HUDEP-2 (cell line): ENCODE data around the gene DHPS.
"Not testable (repeated sequence)": the region's sequence is repeated elsewhere in the genome, so short reads cannot be mapped to it uniquely, and the experiment has no call there.

Experiments
- DNase-seq, 76 experiments: peaks; one replicate each; lab custom pipeline; 2025; ENCODE audit not compliant: unreplicated experiment in 76 of 76; lab: John Stamatoyannopoulos, UW

Gene DHPS

DNA sequence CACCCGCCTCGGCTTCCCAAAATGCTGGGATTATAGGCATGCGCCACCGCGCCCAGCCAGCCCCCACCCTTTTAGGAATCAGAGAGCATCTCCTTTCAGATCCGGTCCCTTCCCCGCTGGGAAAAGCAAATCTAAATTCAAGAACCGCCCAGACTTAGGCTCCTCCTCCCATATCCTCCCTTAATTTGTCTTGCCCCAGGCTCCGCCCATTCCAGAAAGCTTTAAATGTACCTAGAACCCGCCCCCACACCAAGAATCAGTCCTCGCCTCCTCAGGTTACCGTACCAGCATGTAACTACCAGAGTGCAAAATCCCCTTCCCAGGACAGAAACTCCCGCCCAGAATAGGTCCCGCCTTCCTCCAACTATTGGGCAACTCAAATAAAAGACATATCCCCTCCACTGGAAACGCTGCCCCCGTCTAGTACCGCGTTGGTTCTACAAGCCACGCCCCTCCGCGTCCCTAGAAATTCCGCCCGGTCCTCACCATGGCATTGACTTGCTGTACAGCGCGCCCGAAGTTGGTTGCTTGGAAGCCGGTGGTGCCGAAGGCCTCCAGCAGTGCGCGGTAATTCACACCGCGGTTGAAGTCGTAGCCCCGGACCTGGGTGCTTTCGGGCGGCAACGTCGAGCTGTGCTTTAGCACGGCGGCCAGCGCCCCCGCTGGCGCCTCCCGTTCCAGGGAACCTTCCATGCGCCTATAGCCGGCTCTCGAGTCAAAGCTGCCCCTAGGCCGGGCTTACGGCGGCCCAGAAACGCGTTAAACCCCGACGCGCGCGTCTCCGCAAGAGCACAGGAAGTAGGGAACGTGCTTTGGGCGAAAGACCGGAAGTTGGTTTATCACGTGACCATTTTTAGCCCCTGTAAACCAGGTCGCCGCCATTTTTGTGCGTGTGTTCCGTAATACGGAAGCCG lies at the start of gene DHPS:
Gene DHPS, minus strand, starts transcription at position 807 of the 914 bp plus-strand sequence. Its CDS starts 114 bp downstream, at position 693.
- peak; percentile 53 to 97 (median 93) for DNase-seq

DNA sequence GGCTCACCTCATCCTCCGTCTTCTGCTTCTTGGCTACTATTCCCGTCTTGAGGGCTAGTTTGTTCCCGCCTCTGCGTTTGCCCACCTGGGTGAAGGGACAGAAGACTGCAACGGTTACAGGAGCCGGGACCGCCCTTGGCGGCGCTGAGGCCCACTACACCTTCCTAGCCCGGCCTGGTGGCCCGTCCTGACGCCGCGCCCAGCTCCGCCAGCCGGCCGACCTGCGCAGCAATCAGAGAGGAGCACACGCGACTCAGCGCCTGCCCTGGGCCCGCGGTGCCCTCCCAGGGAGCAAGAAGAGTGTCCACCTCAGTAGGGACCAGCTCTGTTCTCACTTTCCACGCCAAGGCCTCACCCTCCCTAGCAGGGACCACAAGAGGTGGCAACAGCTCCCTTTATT lies 49.7 kb upstream of the DHPS start:
- no peak for DNase-seq

GRCh38 chr19:12730064-12730463 lies 48.4 kb upstream of the DHPS start:
- peak in 20 of 76 experiments; percentile 13 to 60 (median 30) for DNase-seq

DNA sequence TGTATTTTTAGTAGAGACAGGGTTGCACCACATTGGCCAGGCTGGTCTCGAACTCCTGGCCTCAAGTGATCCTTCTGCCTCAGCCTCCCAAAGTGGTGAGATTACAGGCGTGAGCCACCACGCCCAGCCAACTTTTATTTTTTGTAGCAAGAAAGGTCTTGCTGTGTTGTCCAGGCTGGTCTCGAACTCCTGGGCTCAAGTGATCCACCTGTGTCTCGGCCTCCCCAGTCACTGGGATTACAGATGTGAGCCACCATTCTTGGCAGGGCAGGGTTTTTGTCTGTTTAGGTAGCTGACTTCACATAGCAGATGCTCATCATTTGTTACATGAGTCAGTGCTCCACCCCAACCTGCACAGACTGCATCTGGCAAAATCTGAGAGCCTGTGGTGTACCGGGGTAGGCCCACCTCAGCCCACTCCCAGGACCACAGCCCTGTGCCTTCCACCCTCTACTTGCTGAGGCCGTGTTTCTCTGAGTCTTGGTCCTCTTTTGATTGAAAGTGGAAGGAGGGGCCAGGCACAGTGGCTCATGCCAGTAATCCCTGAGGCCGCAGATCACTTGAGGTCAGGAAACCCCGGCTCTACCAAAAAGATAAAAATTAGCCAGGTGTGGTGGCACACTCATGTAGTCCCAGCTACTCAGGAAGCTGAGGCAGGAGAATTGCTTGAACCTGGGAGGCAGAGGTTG lies 46.2 kb upstream of the DHPS start:
- no peak for DNase-seq

DNA sequence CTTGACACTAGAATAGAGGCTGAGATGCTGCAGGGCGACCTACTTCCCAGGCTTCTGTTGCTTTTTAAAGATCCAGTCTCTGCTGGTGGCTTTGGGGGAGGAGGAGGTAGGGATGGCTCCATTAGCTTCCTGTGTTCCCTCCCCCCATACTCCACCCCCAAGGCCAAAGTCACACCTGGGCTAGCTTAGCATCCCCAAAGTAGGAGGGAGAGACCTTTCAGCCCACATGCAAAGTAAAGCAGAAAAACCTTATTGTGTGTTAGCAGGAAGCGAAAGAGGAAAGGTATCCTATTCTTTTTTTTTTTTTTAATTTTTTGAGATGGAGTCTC lies 45.3 kb upstream of the DHPS start:
- no peak for DNase-seq

GRCh38 chr19:12725612-12726011 lies 43.9 kb upstream of the DHPS start:
- peak in 28 of 76 experiments; percentile 19 to 78 (median 33) for DNase-seq

DNA sequence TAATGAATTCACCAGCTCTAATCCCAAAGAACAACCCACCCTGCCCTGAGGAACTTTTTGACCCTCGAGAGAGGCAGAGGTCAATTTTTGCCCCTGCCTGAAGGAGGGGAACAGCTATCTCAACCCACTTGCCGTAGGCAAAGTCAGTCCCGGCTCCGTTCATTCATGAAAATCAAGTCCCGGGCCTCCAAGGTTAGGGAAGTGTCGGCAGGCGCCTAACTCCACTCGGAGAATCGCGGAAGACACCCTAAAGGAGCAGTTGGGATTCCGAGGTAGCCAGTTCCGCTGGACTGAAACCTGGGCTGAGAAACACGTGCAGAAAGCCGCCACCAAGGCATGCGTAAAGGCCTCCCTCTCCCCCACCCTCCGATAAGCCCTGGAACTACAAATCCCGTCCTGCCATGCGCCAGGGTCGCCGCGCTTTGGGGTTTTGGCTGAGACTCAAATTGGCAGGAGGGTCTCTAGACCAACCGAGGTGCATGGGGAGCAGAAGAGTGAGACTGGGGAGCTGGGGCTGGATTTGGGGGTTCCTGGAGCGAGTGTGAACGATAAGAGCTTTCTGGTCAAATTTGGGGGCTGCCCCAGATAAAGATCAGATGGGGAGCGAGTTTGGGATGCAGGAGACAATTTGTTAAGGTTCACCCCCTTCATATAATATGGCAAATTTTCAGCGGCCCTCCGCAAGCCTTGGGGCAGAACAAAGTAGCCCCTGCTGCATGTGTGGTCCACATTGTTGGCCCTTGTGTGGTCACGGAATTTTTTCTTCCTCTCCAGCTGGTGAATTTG lies 42.2 kb upstream of the DHPS start, which contains the start of gene TNPO2:
Gene TNPO2, minus strand, starts transcription at position 292 of the 786 bp plus-strand sequence. CDS start 2,955 bp downstream, outside the sequence.
- DNase-seq, result peak in 69 of 76 experiments; percentile 26 to 82 (median 69)

GRCh38 chr19:12723381-12723640 lies 41.6 kb upstream of the DHPS start:
- peak in 9 of 76 experiments; percentile 8 to 71 (median 38) for DNase-seq

- DNase-seq, result peak in 75 of 76 experiments; percentile 89 to 100 (median 98)
Measured at GRCh38 chr19:12722566-12723380, 41.1 kb upstream of the DHPS start.

DNA sequence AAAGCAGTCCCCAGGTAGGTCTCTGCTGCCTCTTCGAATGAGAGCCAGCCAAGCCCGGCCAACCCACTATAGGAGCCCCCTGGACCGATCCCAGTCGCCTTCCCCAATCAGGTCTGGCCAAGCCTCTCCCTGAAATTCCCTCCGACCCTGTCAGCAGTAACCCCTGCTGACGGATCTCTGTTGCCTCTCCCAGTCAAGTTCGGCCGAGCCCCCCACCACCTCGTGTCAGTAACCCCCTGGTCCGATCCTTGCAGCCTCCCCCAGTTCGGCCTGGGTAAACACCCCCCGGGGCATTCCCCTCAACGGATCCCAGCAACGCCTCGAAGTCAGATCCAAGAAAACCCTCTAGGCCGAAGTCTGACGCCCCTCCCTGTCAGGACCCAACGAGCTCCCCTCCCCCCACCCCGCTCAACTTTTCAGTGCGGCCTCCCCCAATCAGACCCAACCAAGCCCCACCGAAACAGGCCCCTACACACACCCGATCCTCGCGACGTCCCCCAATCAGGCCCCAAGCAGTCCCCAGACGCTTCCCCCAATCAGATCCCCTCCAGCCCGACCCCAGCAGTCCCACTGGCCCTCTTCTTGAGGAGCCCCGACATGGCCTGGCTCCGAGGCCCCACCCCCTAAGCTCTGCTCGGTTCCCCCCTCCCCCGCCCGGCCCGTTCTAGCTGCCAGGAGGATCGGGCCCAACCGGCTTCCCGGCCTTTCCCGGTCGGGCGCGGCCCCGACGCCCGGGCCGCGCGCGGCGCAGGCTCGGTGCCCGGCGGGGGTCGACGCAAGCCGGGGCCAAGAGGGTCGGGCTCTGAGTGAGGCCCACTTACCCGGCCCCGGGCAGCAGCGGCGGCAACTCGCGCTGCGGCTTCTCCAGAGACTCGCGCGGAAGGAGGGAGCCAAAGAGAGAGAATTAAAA lies 40.2 kb upstream of the DHPS start:
- peak in 47 of 76 experiments; percentile 19 to 75 (median 51) for DNase-seq

DNA sequence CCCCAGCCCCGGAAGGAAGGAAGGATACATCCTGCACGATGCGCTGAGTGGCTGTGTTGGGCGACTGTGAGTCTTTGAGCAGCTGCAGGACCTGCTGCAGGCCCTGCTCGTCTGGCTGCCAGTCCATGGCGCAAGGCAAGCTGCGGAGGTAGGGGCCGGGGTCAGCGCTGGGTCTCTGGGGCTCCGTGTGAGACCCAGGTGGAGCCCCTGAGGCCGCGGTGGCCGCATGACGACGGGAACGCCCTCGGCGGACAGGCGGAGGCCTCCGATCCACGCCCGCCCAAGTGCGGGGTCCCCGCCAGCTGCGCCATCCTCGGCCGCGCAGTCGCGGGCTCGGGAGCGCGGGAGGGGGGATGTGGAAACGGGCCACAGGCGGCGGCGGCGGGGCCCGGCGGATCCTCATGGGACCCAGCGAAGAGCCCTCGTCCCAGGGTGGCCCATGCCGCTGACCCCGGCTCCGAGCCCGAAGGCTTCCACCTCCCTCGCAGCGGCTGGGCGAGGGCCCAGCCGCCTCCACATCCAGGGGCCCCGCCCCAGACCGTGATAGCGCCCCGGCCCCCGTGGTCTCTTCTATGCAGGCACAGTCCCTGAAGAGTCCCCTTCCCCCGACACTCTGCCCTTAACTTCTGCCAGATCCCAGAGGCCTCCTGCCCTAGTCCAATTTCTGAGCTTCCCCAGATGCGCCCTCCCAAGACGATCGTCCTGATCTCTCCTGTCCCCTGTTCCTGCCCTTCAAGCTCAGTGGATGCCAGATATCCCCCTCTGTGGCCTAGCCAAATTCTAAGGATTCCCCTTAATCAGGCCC lies 39.4 kb upstream of the DHPS start:
- DNase-seq, result peak in 30 of 76 experiments; percentile 12 to 62 (median 34)

- DNase-seq, result no peak
Measured at GRCh38 chr19:12720296-12720695, 38.6 kb upstream of the DHPS start.

DNA sequence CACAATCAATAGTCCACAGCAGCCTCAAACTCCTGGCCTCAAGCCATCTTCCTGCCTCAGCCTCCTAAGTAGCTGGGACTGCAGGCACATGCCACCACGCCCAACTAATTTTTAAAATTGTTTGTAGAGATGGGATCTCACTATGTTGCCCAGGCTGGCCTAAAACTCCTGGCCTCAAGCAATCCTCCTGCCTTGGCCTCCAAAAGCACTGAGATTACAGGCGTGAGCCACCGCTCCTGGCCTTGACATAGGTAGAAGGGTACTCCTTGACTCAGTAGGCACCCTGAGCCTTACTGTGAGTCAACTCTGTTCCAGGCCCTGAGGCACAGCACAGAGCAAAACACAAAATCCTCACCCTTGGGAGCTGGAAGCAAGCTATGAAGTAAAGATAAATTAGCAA lies 34.2 kb upstream of the DHPS start:
- peak in 4 of 76 experiments; percentile 17 to 29 (median 20) for DNase-seq

GRCh38 chr19:12715102-12715501 lies 33.4 kb upstream of the DHPS start:
- DNase-seq, result no peak

- not testable (repeated sequence) for DNase-seq
Measured at GRCh38 chr19:12713304-12713703, 31.6 kb upstream of the DHPS start.

- peak in 10 of 76 experiments; percentile 18 to 57 (median 33) for DNase-seq
Measured at GRCh38 chr19:12712077-12712476, 30.4 kb upstream of the DHPS start.

DNA sequence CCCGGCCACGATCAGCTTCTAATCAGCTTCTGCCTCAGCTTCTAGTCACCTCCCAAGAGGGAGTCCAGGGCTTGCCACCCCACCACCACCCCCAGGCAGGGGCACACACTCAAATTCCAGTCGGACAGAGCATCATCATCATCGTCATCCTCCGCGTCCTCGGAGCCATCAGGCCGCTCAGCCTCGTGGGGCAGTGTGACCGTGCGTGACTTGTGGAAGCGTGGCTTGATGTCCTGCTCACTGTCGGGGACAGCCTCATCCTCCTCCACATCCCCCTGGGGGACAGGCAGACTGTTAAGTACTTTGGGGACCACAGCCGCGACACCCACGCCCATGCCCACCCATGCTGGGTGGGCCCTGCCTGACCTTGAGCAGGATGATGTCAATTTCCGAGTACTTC lies 29.5 kb upstream of the DHPS start:
- DNase-seq, result no peak

- DNase-seq, result no peak
Measured at GRCh38 chr19:12708641-12709040, 27.0 kb upstream of the DHPS start.
